HG03354 (cell line): ENCODE results near the gene UBE2V1.
A peak's percentile ranks its signal among the peaks of the same experiment; 100 is the strongest.

Experiments used
- ATAC-seq: cut with Tn5 transposase; IDR thresholded peaks from one replicate; pipeline ENCODE4 v1.9.1; 2021; ENCODE audit warnings: mild to moderate bottlenecking; ENCODE audit not compliant: unreplicated experiment, poor library complexity, severe bottlenecking

Gene UBE2V1

GRCh38 chr20:50053362-50054230 lies 59.4 kb downstream of the UBE2V1 start:
- ATAC-seq, result no peak

GRCh38 chr20:50052550-50053361 lies 60.2 kb downstream of the UBE2V1 start:
- ATAC-seq, result no peak

GRCh38 chr20:50050660-50051308 lies 62.2 kb downstream of the UBE2V1 start:
- no peak for ATAC-seq

GRCh38 chr20:50050214-50050613 lies 62.7 kb downstream of the UBE2V1 start:
- ATAC-seq, result no peak

- no peak for ATAC-seq
Measured at GRCh38 chr20:50049442-50050026, 63.4 kb downstream of the UBE2V1 start.

GRCh38 chr20:50048420-50049166 lies 64.4 kb downstream of the UBE2V1 start:
- no peak for ATAC-seq

- ATAC-seq, result no peak
Measured at GRCh38 chr20:50044353-50044960, 68.5 kb downstream of the UBE2V1 start.

GRCh38 chr20:50043573-50044352 lies 69.2 kb downstream of the UBE2V1 start:
- ATAC-seq, result no peak

- ATAC-seq, result no peak
Measured at GRCh38 chr20:50042370-50043313, 70.3 kb downstream of the UBE2V1 start.

GRCh38 chr20:50041246-50041873 lies 71.6 kb downstream of the UBE2V1 start:
- ATAC-seq, result peak; percentile 47

- ATAC-seq, result no peak
Measured at GRCh38 chr20:50040432-50041245, 72.3 kb downstream of the UBE2V1 start.

- ATAC-seq, result no peak
Measured at GRCh38 chr20:50039706-50040431, 73.1 kb downstream of the UBE2V1 start.

- no peak for ATAC-seq
Measured at GRCh38 chr20:50038574-50038991, 74.4 kb downstream of the UBE2V1 start.

GRCh38 chr20:50038169-50038568 lies 74.8 kb downstream of the UBE2V1 start:
- no peak for ATAC-seq

GRCh38 chr20:50037575-50037974 lies 75.4 kb downstream of the UBE2V1 start:
- no peak for ATAC-seq
